SK-N-SH (cell line): ENCODE data around the gene GNB5. TPM values are rescaled to one million over a fixed set of nuclear protein-coding genes. Genes with fewer than 3 reads are reported as not detected.

ENCODE experiments used
- CTCF ChIA-PET: fragments of 300-600, 350-600 bp; formaldehyde crosslinking; extraction: SDS; loops from one replicate; lab custom pipeline; 2021; lab: Yijun Ruan, JAX
- POLR2A ChIA-PET: fragments of 350-600 bp; sonication (Branson Sonifier 250); formaldehyde crosslinking; extraction: SDS; loops from one replicate; lab custom pipeline; 2020; ENCODE audit warnings: antibody characterized with exemption, inconsistent platforms; lab: Yijun Ruan, JAX
- DNase-seq: peaks from one replicate; pipeline ENCODE4 v3.0.0; 2012
- H2AFZ ChIP-seq: fragments of 200-600 bp; sonication (generic); 2 replicates; pipeline ENCODE4 v1.8.1; 2016; ENCODE audit warnings: antibody characterized with exemption, mild to moderate bottlenecking, low read depth
- H3F3A ChIP-seq: fragments of 200-600 bp; sonication (generic); replicated peaks from 2 replicates; pipeline ENCODE3; 2016; ENCODE audit warnings: antibody characterized with exemption, mild to moderate bottlenecking; ENCODE audit not compliant: insufficient read depth
- H3K27ac ChIP-seq, 2 experiments: fragments of 200-500 bp in 1 of 2; fragments of 200-600 bp in 1 of 2; sonication (Bioruptor generic) in 1 of 2; sonication (generic), shearing (Covaris generic) in 1 of 2; 2 replicates each; pipeline versions ENCODE4 v1.5.1 to v1.6.1; 2014 to 2016; ENCODE audit warnings: low read depth in 2 of 2, inconsistent platforms in 1 of 2, low read length in 1 of 2, mild to moderate bottlenecking in 1 of 2, mixed read lengths in 1 of 2
- H3K27me3 ChIP-seq: fragments of 200-600 bp; sonication (generic), shearing (Covaris generic); 2 replicates; pipeline ENCODE4 v1.6.1; 2016; ENCODE audit warnings: mixed run types; ENCODE audit not compliant: insufficient read depth
- H3K36me3 ChIP-seq, 2 experiments: fragments of 200-500 bp in 1 of 2; fragments of 200-600 bp in 1 of 2; sonication (Bioruptor generic) in 1 of 2; sonication (generic) in 1 of 2; replicated peaks in 1 of 2; 2 replicates each; pipeline versions ENCODE3 to v1.5.1; 2014 to 2016; ENCODE audit warnings: low read length in 1 of 2, mild to moderate bottlenecking in 1 of 2; ENCODE audit not compliant: insufficient read depth in 2 of 2, control insufficient read depth in 1 of 2
- H3K4me1 ChIP-seq, 2 experiments: fragments of 200-500 bp in 1 of 2; fragments of 200-600 bp in 1 of 2; sonication (Bioruptor generic) in 1 of 2; sonication (generic), shearing (Covaris generic) in 1 of 2; 2 replicates each; pipeline versions ENCODE4 v1.5.1 to v1.6.1; 2014 to 2016; ENCODE audit warnings: low read depth in 1 of 2, low read length in 1 of 2, mixed run types in 1 of 2; ENCODE audit not compliant: insufficient read depth in 2 of 2, control insufficient read depth in 1 of 2
- H3K4me2 ChIP-seq: fragments of 200-600 bp; sonication (generic), shearing (Covaris generic); 2 replicates; pipeline ENCODE4 v1.6.1; 2017; ENCODE audit warnings: mixed run types
- H3K4me3 ChIP-seq, 2 experiments: fragments of 200-500 bp in 1 of 2; fragments of 200-600 bp in 1 of 2; sonication (Bioruptor generic) in 1 of 2; sonication (generic), shearing (Covaris generic) in 1 of 2; 2 replicates each; pipeline versions ENCODE4 v1.5.1 to v1.8.1; 2014 to 2016; ENCODE audit warnings: low read depth in 2 of 2, inconsistent platforms in 1 of 2, low read length in 1 of 2, mild to moderate bottlenecking in 1 of 2, mixed read lengths in 1 of 2, moderate library complexity in 1 of 2
- H3K79me2 ChIP-seq: fragments of 200-600 bp; sonication (generic); 2 replicates; pipeline ENCODE4 v1.8.1; 2017; ENCODE audit warnings: mild to moderate bottlenecking; ENCODE audit not compliant: insufficient read depth
- H3K9ac ChIP-seq: fragments of 200-600 bp; sonication (generic); 2 replicates; pipeline ENCODE4 v1.6.1; 2017; ENCODE audit warnings: mixed run types
- H3K9me2 ChIP-seq: fragments of 200-600 bp; sonication (generic); 2 replicates; pipeline ENCODE4 v1.6.1; 2017; ENCODE audit warnings: mixed run types
- H3K9me3 ChIP-seq: fragments of 200-600 bp; sonication (generic); 2 replicates; pipeline ENCODE4 v1.6.1; 2017; ENCODE audit warnings: mixed run types, mild to moderate bottlenecking, moderate library complexity
- H4K20me1 ChIP-seq: fragments of 200-600 bp; sonication (generic); 2 replicates; pipeline ENCODE4 v1.6.1; 2017; ENCODE audit warnings: mild to moderate bottlenecking, mixed run types; ENCODE audit not compliant: insufficient read depth
- ELF1 ChIP-seq: IDR thresholded peaks from 2 replicates; pipeline ENCODE4 v1.4.0; 2012
- EP300 ChIP-seq, 2 experiments: IDR thresholded peaks; 2 replicates each; pipeline versions ENCODE4 v1.4.0 to v1.6.1; 2012; ENCODE audit warnings: borderline replicate concordance in 1 of 2, low read depth in 1 of 2, low read length in 1 of 2
- EZH2phosphoT487 ChIP-seq: fragments of 200-600 bp; sonication (generic); IDR thresholded peaks from 2 replicates; pipeline ENCODE4 v1.6.1; 2017; ENCODE audit warnings: low read depth, mixed run types, mild to moderate bottlenecking, antibody characterized with exemption, moderate library complexity, borderline replicate concordance
- FOSL2 ChIP-seq: IDR thresholded peaks from 2 replicates; pipeline ENCODE4 v1.4.0; 2012; ENCODE audit warnings: low read depth, mild to moderate bottlenecking, moderate library complexity, borderline replicate concordance
- FOXM1 ChIP-seq: IDR thresholded peaks from 2 replicates; pipeline ENCODE4 v1.4.0; 2012; ENCODE audit warnings: low read depth, mild to moderate bottlenecking
- GATA2 ChIP-seq: sonication (generic); formaldehyde crosslinking; IDR thresholded peaks from 2 replicates; pipeline ENCODE4 v1.5.0; 2020; ENCODE audit warnings: mild to moderate bottlenecking, missing genetic modification reagents
- MEF2A ChIP-seq: IDR thresholded peaks from 2 replicates; pipeline ENCODE4 v1.4.0; 2012; ENCODE audit warnings: low read depth, borderline replicate concordance
- POLR2AphosphoS5 ChIP-seq: IDR thresholded peaks from 2 replicates; pipeline ENCODE4 v1.6.1; 2012; ENCODE audit warnings: low read depth, low read length
- RAD21 ChIP-seq: IDR thresholded peaks from 2 replicates; pipeline ENCODE4 v1.6.1; 2012; ENCODE audit warnings: mild to moderate bottlenecking, low read length
- RCOR1 ChIP-seq: fragments of 150-350 bp; IDR thresholded peaks from 2 replicates; pipeline ENCODE4 v1.6.1; 2017; ENCODE audit warnings: antibody characterized with exemption, low read length
- SMC3 ChIP-seq: IDR thresholded peaks from 2 replicates; pipeline ENCODE4 v1.6.1; 2012; ENCODE audit warnings: low read depth, low read length, improper control_type of control experiment
- TEAD4 ChIP-seq: IDR thresholded peaks from 2 replicates; pipeline ENCODE4 v1.4.0; 2012; ENCODE audit warnings: mild to moderate bottlenecking, borderline replicate concordance; ENCODE audit not compliant: insufficient read depth
- YY1 ChIP-seq: IDR thresholded peaks from 2 replicates; pipeline ENCODE4 v1.4.0; 2012; ENCODE audit warnings: low read depth, mild to moderate bottlenecking
- WGBS: methylation state at CpG from one replicate; pipeline ENCODE4 v1.1.6; 2017; ENCODE audit warnings: low lambda C conversion rate; 5-methylcytosine and 5-hydroxymethylcytosine counted together
- polyA plus RNA-seq, 3 experiments: library from polyadenylated mRNA; depleted of rRNA; stranded (reverse); fragments of >200 nt; gene quantifications; 2 replicates each; pipeline ENCODE4 v1.2.3, GENCODE V29; 2012
- TF ChIP-seq, protein P1 (sequence below): fragments of 200-600 bp; sonication (generic); IDR thresholded peaks from 2 replicates; pipeline ENCODE4 v1.6.1; 2017; ENCODE audit warnings: antibody characterized with exemption, mild to moderate bottlenecking, moderate library complexity
- TF ChIP-seq, protein P2 (sequence below): IDR thresholded peaks from 2 replicates; pipeline ENCODE4 v1.4.0; 2012; ENCODE audit warnings: low read depth, borderline replicate concordance
- TF ChIP-seq, protein P3 (sequence below): fragments of 150-350 bp; IDR thresholded peaks from 2 replicates; pipeline ENCODE4 v1.6.1; 2016; ENCODE audit warnings: mild to moderate bottlenecking, low read depth, low read length

GNB5 gene
- polyA plus RNA-seq, 1 of the 3 experiments (the other 2 are of a cell fraction), result 73.7 TPM

DNA sequence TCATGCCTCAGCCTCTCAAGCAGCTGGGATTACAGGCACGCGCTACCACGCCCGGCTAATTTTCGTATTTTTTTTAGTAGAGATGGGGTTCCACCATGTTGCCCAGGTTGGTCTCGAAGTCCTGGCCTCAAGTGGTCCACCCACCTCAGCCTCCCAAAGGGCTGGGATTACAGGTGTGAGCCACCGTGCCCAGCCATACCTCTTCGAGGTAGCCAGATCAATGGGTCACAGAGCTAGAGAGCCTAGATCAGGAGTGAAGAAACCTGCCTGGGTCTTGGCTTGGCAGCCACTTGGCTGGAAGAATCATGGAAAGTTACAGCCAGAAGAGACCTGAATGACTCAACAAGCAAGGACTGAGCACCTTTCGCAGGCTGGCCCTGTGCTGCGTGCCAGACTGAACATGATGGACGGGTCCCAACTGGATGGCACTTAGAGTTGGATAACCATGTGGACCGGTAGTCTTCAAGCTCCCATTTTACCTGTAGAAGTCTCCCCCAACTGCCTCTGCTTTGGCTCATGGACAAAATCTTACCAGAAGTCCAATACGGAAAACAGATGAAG lies 29.7 kb downstream of the GNB5 start:
- no peak for TF ChIP-seq RCOR1
- no peak for TF ChIP-seq YY1
- TF ChIP-seq, all 33 proteins: peak for 0
- DNase-seq, result no peak
- Histone ChIP-seq H3K27ac (no peak overlapping the region), H4K20me1 (no peaks in the 10 kb centered on the region), H3K9ac (no peak overlapping the region), H2AFZ (no peak overlapping the region), H3K27me3 (no peaks in the 10 kb centered on the region), H3K9me2 (no peaks in the 10 kb centered on the region), H3K4me3 (no peak overlapping the region), H3F3A (no peaks in the 10 kb centered on the region), H3K79me2 (peaks cover 35% of the 10 kb centered on the region), H3K36me3 (peaks cover 0 to 22% of the 10 kb centered on the region in 2 experiments), H3K9me3 (no peaks in the 10 kb centered on the region), H3K4me1 (no peaks in the 10 kb centered on the region), H3K4me2 (no peak overlapping the region)
- ChIA-PET POLR2A (no interaction called here), CTCF (interaction anchor here (0.7 to 2.6 kb wide), 3 partner anchors 8 to 47 kb away, joined by 3 to 10 read pairs (median 4); no protein-coding TSS in a partner anchor)
- WGBS, result 98% methylated on average over 11 of the region's 13 CpGs

DNA sequence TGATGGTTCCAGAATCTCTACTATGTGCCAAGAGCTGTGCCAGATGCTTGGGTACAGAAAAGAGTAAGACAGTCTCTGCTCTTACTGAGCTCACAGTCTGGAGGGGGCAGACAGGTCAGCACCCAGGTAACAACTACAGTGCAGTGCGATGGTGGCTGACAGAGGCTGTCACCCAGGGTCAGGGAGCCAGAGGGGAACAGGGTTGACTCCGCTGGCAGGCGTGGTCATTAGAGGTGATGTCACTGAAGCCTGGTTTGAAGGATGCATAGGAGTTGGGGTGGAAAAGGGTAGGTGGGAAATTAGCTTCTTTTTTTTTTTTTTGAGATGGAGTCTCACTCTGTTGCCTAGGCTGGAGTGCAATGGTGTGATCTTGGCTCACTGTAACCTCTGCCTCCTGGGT lies 31.5 kb downstream of the GNB5 start:
- Histone ChIP-seq H3K9me3 (no peaks in the 10 kb centered on the region), H3K9me2 (no peaks in the 10 kb centered on the region), H3K27me3 (no peaks in the 10 kb centered on the region), H3K27ac (no peak overlapping the region), H3K4me2 (no peak overlapping the region), H3K9ac (no peak overlapping the region), H4K20me1 (no peaks in the 10 kb centered on the region), H3F3A (no peaks in the 10 kb centered on the region), H3K4me3 (no peak overlapping the region), H3K4me1 (no peaks in the 10 kb centered on the region), H2AFZ (no peak overlapping the region), H3K36me3 (peaks cover 0 to 22% of the 10 kb centered on the region in 2 experiments), H3K79me2 (peaks cover 18% of the 10 kb centered on the region; the same call in 1 of the 2 replicates)
- DNase-seq, result no peak
- CTCF ChIA-PET, result interaction anchor here (0.9 to 3.0 kb wide), 4 partner anchors 10 to 49 kb away, joined by 4 to 14 read pairs (median 7); no protein-coding TSS in a partner anchor
- POLR2A ChIA-PET, result no interaction called here
- no peak for TF ChIP-seq POLR2AphosphoS5
- TF ChIP-seq EZH2phosphoT487, result no peak
- no peak for TF ChIP-seq GATA2 (CRISPR knock-in tag)
- no peak for TF ChIP-seq TEAD4
- TF ChIP-seq FOSL2, result no peak
- no peak for TF ChIP-seq RAD21
- WGBS, result 95% methylated on average over 3 of the region's 3 CpGs

GRCh38 chr15:52158084-52158765 lies 33.0 kb downstream of the GNB5 start:
- 94% methylated on average over 10 of the region's 10 CpGs for WGBS
- Histone ChIP-seq H3K4me2 (no peak overlapping the region), H3K36me3 (peaks cover 5 to 18% of the 10 kb centered on the region in 2 experiments), H3F3A (no peaks in the 10 kb centered on the region), H3K4me3 (no peak overlapping the region), H3K4me1 (no peaks in the 10 kb centered on the region), H3K79me2 (peaks cover 12% of the 10 kb centered on the region; the same call in 1 of the 2 replicates), H3K27ac (no peak overlapping the region), H3K9me2 (no peaks in the 10 kb centered on the region), H3K27me3 (no peaks in the 10 kb centered on the region), H3K9me3 (no peaks in the 10 kb centered on the region), H2AFZ (no peak overlapping the region), H3K9ac (no peak overlapping the region), H4K20me1 (no peaks in the 10 kb centered on the region)
- DNase-seq, result no peak
- POLR2A ChIA-PET, result no interaction called here
- CTCF ChIA-PET, result interaction anchor here (0.6 to 3.0 kb wide), 7 partner anchors 8 to 508 kb away, joined by 3 to 14 read pairs (median 4); no protein-coding TSS in a partner anchor
- TF ChIP-seq RAD21 (no peak), ELF1 (no peak), SMC3 (no peak), MEF2A (no peak), FOXM1 (no peak), EP300 (IDR thresholded peaks at IDR 0.05; ENCODE audit: borderline replicate concordance in 1 of 2, low read depth in 1 of 2, low read length in 1 of 2) (no peak), YY1 (no peak)
- TF ChIP-seq, protein P1, sequence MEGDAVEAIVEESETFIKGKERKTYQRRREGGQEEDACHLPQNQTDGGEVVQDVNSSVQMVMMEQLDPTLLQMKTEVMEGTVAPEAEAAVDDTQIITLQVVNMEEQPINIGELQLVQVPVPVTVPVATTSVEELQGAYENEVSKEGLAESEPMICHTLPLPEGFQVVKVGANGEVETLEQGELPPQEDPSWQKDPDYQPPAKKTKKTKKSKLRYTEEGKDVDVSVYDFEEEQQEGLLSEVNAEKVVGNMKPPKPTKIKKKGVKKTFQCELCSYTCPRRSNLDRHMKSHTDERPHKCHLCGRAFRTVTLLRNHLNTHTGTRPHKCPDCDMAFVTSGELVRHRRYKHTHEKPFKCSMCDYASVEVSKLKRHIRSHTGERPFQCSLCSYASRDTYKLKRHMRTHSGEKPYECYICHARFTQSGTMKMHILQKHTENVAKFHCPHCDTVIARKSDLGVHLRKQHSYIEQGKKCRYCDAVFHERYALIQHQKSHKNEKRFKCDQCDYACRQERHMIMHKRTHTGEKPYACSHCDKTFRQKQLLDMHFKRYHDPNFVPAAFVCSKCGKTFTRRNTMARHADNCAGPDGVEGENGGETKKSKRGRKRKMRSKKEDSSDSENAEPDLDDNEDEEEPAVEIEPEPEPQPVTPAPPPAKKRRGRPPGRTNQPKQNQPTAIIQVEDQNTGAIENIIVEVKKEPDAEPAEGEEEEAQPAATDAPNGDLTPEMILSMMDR, result no peak
- TF ChIP-seq, protein P2, sequence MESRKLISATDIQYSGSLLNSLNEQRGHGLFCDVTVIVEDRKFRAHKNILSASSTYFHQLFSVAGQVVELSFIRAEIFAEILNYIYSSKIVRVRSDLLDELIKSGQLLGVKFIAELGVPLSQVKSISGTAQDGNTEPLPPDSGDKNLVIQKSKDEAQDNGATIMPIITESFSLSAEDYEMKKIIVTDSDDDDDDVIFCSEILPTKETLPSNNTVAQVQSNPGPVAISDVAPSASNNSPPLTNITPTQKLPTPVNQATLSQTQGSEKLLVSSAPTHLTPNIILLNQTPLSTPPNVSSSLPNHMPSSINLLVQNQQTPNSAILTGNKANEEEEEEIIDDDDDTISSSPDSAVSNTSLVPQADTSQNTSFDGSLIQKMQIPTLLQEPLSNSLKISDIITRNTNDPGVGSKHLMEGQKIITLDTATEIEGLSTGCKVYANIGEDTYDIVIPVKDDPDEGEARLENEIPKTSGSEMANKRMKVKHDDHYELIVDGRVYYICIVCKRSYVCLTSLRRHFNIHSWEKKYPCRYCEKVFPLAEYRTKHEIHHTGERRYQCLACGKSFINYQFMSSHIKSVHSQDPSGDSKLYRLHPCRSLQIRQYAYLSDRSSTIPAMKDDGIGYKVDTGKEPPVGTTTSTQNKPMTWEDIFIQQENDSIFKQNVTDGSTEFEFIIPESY, result no peak
- TF ChIP-seq, protein P3, sequence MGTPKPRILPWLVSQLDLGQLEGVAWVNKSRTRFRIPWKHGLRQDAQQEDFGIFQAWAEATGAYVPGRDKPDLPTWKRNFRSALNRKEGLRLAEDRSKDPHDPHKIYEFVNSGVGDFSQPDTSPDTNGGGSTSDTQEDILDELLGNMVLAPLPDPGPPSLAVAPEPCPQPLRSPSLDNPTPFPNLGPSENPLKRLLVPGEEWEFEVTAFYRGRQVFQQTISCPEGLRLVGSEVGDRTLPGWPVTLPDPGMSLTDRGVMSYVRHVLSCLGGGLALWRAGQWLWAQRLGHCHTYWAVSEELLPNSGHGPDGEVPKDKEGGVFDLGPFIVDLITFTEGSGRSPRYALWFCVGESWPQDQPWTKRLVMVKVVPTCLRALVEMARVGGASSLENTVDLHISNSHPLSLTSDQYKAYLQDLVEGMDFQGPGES, result no peak
